NCI-H2227 treated with DMSO at 0.1 percent for 48 hours (cell line): Measurements from ENCODE around the gene HNRNPF.
"Not testable (repeated sequence)": the region's sequence is repeated elsewhere in the genome, so short reads cannot be mapped to it uniquely, and the experiment has no call there.

ENCODE experiments used
- DNase-seq: peaks from one replicate; lab custom pipeline; 2025; lab: John Stamatoyannopoulos, UW

Gene HNRNPF

GRCh38 chr10:43348511-43349312 lies 60.3 kb downstream of the HNRNPF start:
- peak; percentile 78 for DNase-seq

- no peak for DNase-seq
Observed at GRCh38 chr10:43347997-43348396, 61.0 kb downstream of the HNRNPF start.

GRCh38 chr10:43344051-43344450 lies 64.9 kb downstream of the HNRNPF start:
- DNase-seq: no peak

- no peak for DNase-seq
Observed at GRCh38 chr10:43343126-43343525, 65.9 kb downstream of the HNRNPF start.

GRCh38 chr10:43342279-43343125 lies 66.5 kb downstream of the HNRNPF start:
- no peak for DNase-seq

GRCh38 chr10:43341450-43341849 lies 67.5 kb downstream of the HNRNPF start:
- no peak for DNase-seq

- no peak for DNase-seq
Observed at GRCh38 chr10:43340619-43341018, 68.4 kb downstream of the HNRNPF start.

GRCh38 chr10:43340101-43340500 lies 68.9 kb downstream of the HNRNPF start:
- no peak for DNase-seq

- no peak for DNase-seq
Observed at GRCh38 chr10:43339136-43339535, 69.8 kb downstream of the HNRNPF start.

- no peak for DNase-seq
Observed at GRCh38 chr10:43338117-43338516, 70.9 kb downstream of the HNRNPF start.

- not testable (repeated sequence) for DNase-seq
Observed at GRCh38 chr10:43337536-43337935, 71.5 kb downstream of the HNRNPF start.

- no peak for DNase-seq
Observed at GRCh38 chr10:43336641-43337318, 72.2 kb downstream of the HNRNPF start.

- DNase-seq: no peak
Observed at GRCh38 chr10:43336061-43336460, 72.9 kb downstream of the HNRNPF start.
